Body of pancreas (tissue), 4 donors: ENCODE measurements around the gene CAMSAP1. TPM values are rescaled to one million over a fixed set of nuclear protein-coding genes. Genes with fewer than 3 reads are reported as not detected.

Experiments used
- ATAC-seq: fragments of 150-250 bp; one replicate; pipeline ENCODE4 v1.9.1; 2016
- DNase-seq, 4 donors: peaks; one replicate each; pipeline ENCODE4 v3.0.0-alpha.2; 2019
- H3K27ac ChIP-seq, 4 donors: fragments of 200-600 bp; sonication (generic); 1 replicate in 3 of 4; 2 replicates in 1 of 4; pipeline versions ENCODE4 v1.5.1 to v1.6.1; 2016 to 2019; ENCODE audit warnings: mild to moderate bottlenecking in 1 of 4, mixed read lengths in 1 of 4, moderate library complexity in 1 of 4
- H3K27me3 ChIP-seq, 2 donors: fragments of 200-600 bp; sonication (generic); one replicate each; pipeline ENCODE4 v1.6.0; 2016; ENCODE audit warnings: mild to moderate bottlenecking in 1 of 2
- H3K36me3 ChIP-seq, 2 donors: fragments of 200-600 bp; sonication (generic); replicated peaks in 1 of 2; 2 replicates each; pipeline ENCODE4 v1.5.1; 2016; ENCODE audit warnings: low read depth in 2 of 2; ENCODE audit not compliant: insufficient read depth in 1 of 2
- H3K4me1 ChIP-seq: fragments of 200-600 bp; sonication (generic); one replicate; pipeline ENCODE4 v1.6.0; 2016
- H3K4me3 ChIP-seq, 2 donors: fragments of 200-600 bp; sonication (generic); 1 replicate in 1 of 2; 2 replicates in 1 of 2; pipeline ENCODE4 v1.5.1; 2016 to 2019
- H3K9me3 ChIP-seq, 3 donors: fragments of 200-600 bp; sonication (generic); 1 replicate in 2 of 3; 2 replicates in 1 of 3; pipeline ENCODE4 v1.5.1; 2016
- POLR2A ChIP-seq, 3 donors: fragments of 450-650 bp; IDR thresholded peaks; one replicate each; pipeline ENCODE4 v1.6.1; 2016; ENCODE audit warnings: antibody characterized with exemption in 3 of 3, mild to moderate bottlenecking in 2 of 3
- WGBS, 2 donors: methylation state at CpG; one replicate each; pipeline ENCODE4 v1.1.5; 2017; 5-methylcytosine and 5-hydroxymethylcytosine counted together
- intact Hi-C: fragments of 100-400 bp; cut with DNase I; formaldehyde crosslinking; loops from one replicate; pipeline ENCODE4 v1.15.1; 2023
- total RNA-seq, 2 donors: library from RNA; depleted of rRNA; stranded (reverse); fragments of >200 nt; gene quantifications; one replicate each; pipeline ENCODE4 v1.1.0, GENCODE V29; 2016
- TF ChIP-seq, protein P1 (sequence below), 7 experiments: fragments of 450-650 bp in 4 of 7; fragments of 200-600 bp in 3 of 7; sonication (generic) in 3 of 7; IDR thresholded peaks; one replicate each; pipeline ENCODE4 v1.5.1; 2016 to 2019; ENCODE audit warnings: antibody characterized with exemption in 7 of 7

Gene CAMSAP1
- total RNA-seq, 2 donors from 2014 or later, result 14.8 to 30.3 TPM

DNA sequence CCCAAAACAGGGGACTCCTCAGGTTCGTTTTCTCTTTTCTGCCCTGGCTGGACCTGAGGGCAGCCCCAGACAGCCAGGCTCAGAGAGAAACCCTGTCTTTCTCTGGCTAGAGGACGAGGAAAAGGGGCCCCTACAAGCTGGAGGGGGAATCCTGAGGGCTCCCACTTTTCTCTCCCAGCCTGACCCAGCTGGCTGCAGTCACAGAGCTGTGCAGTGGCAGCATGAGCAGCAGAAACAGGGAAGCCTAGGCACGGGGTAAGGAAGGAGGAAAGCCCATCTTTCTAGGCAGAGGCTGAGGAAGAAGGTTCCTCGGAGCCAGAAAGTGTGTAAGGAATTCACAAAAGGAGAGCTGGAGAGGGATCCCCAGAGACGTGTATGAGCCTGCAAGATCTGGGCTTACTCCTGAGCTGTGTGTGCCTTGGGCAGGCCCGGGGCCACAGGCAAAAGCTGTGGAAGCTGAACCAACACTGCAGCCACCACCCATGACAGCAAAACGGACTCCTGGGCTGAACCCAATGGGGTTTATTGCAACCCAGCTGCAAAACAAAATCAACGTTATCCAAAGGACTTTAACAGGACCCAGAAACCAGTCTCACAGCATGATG, 16.2 kb downstream of the CAMSAP1 start:
- ATAC-seq (no peak), DNase-seq (no peak)
- Histone ChIP-seq H3K27me3 (no peaks in the 10 kb centered on the region), H3K4me1 (peaks cover 31% of the 10 kb centered on the region), H3K36me3 (no peaks in the 10 kb centered on the region), H3K9me3 (no peaks in the 10 kb centered on the region), H3K27ac (no peak overlapping the region), H3K4me3 (no peak overlapping the region)
- intact Hi-C loops, result no loop called here
- TF ChIP-seq, protein P1, sequence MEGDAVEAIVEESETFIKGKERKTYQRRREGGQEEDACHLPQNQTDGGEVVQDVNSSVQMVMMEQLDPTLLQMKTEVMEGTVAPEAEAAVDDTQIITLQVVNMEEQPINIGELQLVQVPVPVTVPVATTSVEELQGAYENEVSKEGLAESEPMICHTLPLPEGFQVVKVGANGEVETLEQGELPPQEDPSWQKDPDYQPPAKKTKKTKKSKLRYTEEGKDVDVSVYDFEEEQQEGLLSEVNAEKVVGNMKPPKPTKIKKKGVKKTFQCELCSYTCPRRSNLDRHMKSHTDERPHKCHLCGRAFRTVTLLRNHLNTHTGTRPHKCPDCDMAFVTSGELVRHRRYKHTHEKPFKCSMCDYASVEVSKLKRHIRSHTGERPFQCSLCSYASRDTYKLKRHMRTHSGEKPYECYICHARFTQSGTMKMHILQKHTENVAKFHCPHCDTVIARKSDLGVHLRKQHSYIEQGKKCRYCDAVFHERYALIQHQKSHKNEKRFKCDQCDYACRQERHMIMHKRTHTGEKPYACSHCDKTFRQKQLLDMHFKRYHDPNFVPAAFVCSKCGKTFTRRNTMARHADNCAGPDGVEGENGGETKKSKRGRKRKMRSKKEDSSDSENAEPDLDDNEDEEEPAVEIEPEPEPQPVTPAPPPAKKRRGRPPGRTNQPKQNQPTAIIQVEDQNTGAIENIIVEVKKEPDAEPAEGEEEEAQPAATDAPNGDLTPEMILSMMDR (IDR thresholded peaks at IDR 0.05), result no peak
- TF ChIP-seq POLR2A (IDR thresholded peaks at IDR 0.05), result no peak
- 72 to 82% methylated on average over 8 of the region's 8 CpGs for WGBS, 2 donors

DNA sequence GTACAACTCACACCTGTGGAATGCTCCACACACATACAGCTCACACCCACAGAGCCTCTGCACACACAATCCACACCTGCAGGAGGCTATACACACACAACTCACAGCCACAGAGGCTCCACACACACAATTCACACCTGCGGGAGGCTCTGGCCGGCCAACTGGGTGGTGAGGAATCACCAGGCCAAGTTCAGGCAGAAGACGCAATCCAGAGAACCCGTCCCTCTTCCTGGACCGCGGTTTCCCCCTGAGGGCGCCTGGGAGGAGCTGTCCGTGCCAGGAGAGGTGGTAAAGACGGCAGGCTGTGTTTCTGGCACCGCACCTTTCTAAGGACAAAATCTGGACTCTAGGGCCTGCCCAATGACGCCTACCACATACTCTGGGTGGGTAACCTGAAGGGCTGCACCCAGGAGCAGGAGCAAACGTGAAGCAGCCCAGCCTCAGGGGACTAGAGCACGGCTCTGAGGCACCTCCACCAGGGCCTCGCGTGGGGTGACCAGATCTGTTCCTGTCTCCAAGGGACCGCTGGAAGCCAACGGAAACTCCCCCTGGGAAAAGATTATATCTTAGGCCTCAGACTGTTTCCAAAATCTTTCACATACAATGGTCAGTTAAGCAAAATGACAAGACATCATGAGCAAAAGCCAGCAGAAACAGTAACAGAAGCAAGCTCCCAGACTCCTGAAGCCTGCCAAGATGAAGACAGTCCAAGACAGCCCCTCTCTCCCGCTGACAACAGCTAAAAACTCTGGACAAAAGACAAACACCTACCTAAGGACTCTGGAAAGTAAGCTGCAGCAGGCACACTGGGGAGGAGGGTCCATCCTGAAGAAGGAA, 16.9 kb downstream of the CAMSAP1 start:
- WGBS, 2 donors, result 86 to 90% methylated on average over 12 to 18 of the region's 18 CpGs
- TF ChIP-seq, protein P1 (IDR thresholded peaks at IDR 0.05), result no peak
- no peak for TF ChIP-seq POLR2A (IDR thresholded peaks at IDR 0.05)
- Histone ChIP-seq H3K4me3 (no peak overlapping the region), H3K4me1 (peaks cover 32% of the 10 kb centered on the region), H3K27me3 (no peaks in the 10 kb centered on the region), H3K36me3 (no peaks in the 10 kb centered on the region), H3K27ac (no peak overlapping the region), H3K9me3 (no peaks in the 10 kb centered on the region)
- ATAC-seq, result no peak
- DNase-seq, result no peak
- intact Hi-C loops, result no loop called here

DNA sequence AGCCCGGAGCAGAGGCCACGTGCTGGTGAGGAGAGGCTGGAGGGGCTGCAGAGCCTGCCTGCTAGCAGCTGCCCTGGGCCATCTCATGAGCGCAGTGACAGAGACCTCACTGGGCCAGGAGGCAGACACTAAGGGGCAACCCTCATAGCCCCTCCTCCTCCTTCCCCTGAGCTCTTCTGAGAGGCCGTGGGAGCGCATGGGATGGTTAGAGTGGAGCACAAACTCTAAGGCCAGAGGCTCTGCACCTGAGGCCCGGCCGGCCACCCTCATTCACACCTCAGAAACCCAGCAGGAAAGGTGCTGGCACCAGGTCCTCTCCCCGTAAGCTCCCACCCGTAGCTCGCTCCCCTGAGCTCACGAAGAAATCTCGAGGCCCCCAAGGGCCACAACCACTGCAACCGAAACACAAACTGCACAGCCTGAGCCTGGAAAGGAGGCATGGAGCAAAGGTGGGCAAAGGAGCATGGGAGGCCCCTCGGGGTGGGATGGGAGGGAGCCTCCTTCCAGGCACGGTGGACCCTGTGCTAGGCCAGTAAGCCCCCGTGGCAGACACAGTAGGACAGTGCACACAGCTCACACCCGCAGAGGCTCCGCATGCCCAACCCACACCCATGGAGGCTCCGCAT, 17.7 kb downstream of the CAMSAP1 start:
- WGBS, 2 donors, result 90 to 91% methylated on average over 9 to 19 of the region's 19 CpGs
- H3K27ac ChIP-seq, result no peak overlapping the region
- H3K27me3 ChIP-seq, result no peaks in the 10 kb centered on the region
- no peak for TF ChIP-seq POLR2A (IDR thresholded peaks at IDR 0.05)
- TF ChIP-seq, protein P1 (IDR thresholded peaks at IDR 0.05), result no peak
- intact Hi-C loops, result no loop called here
- H3K9me3 ChIP-seq, result no peaks in the 10 kb centered on the region
- no peaks in the 10 kb centered on the region for H3K36me3 ChIP-seq
- H3K4me3 ChIP-seq, result no peak overlapping the region
- no peak for ATAC-seq
- no peak for DNase-seq
- H3K4me1 ChIP-seq, result peaks cover 40% of the 10 kb centered on the region

DNA sequence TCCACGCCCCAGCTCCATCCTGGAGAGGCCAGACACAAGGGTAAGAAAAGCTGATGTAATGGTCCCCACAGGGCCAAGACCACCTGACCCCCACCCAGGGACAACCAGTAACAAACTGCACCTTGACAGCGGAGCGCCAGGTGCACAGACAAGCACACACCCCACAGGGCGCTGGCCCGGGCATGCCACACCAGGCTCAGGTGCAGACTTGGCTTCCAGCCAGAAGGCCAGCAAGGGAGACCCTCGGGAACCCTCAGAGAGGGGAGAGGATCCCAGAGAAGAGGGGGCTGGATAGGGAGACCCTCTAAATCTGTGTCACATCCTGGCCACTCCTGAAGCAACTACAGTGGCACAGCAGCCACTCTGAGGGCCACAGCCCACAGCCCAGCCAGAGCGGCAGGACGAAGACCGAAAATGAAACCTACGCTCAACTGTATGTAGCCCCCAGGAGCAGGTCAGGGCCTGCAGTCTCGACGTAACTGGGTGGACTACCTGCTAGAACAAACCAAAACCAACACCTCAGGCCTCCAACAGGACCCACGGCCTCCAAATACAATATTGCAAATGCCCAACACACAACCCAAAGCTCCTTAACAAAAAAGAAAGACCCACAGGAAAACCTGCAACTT, 18.5 kb downstream of the CAMSAP1 start:
- DNase-seq, result no peak

More for the DNA sequence above, 18.5 kb downstream of the CAMSAP1 start:
- Histone ChIP-seq H3K4me1 (peaks cover 42% of the 10 kb centered on the region), H3K9me3 (no peaks in the 10 kb centered on the region), H3K27me3 (no peaks in the 10 kb centered on the region), H3K27ac (no peak overlapping the region), H3K4me3 (no peak overlapping the region), H3K36me3 (no peaks in the 10 kb centered on the region)
- ATAC-seq, result no peak
- 82 to 93% methylated on average over 10 to 13 of the region's 13 CpGs for WGBS, 2 donors
- intact Hi-C loops, result no loop called here
- no peak for TF ChIP-seq POLR2A (IDR thresholded peaks at IDR 0.05)
- TF ChIP-seq, protein P1 (IDR thresholded peaks at IDR 0.05), result no peak
